Thyroid gland (tissue), 4 donors: ENCODE results near the gene NBEAL2. TPM values are rescaled to one million over a fixed set of nuclear protein-coding genes. Genes with fewer than 3 reads are reported as not detected.

Experiments used
- DNase-seq, 2 donors: peaks; one replicate each; pipeline ENCODE4 v3.0.0-alpha.2; 2019
- H3K27ac ChIP-seq, 3 donors: fragments of 200-600 bp; sonication (generic); 1 replicate in 2 of 3; 2 replicates in 1 of 3; pipeline ENCODE4 v1.5.1; 2016 to 2019; ENCODE audit warnings: mild to moderate bottlenecking in 1 of 3, moderate library complexity in 1 of 3
- H3K27me3 ChIP-seq: fragments of 200-600 bp; sonication (generic); one replicate; pipeline ENCODE4 v1.5.1; 2019
- H3K36me3 ChIP-seq, 2 donors: fragments of 200-600 bp; sonication (generic); one replicate each; pipeline ENCODE4 v1.5.1; 2016 to 2019
- H3K4me1 ChIP-seq, 2 donors: fragments of 200-600 bp; sonication (generic); one replicate each; pipeline ENCODE4 v1.5.1; 2017 to 2019
- H3K4me3 ChIP-seq, 3 donors: fragments of 200-600 bp; sonication (generic); replicated peaks in 1 of 3; 1 replicate in 2 of 3; 2 replicates in 1 of 3; pipeline ENCODE4 v1.5.1; 2016; ENCODE audit warnings: mild to moderate bottlenecking in 1 of 3
- H3K9me3 ChIP-seq: fragments of 200-600 bp; sonication (generic); one replicate; pipeline ENCODE4 v1.5.1; 2017
- POLR2A ChIP-seq, 2 donors: fragments of 450-650 bp; IDR thresholded peaks; one replicate each; pipeline ENCODE4 v1.6.1; 2017; ENCODE audit warnings: antibody characterized with exemption in 2 of 2, mild to moderate bottlenecking in 2 of 2, moderate library complexity in 1 of 2
- WGBS, 2 donors: methylation state at CpG; one replicate each; pipeline ENCODE4 v1.1.5; 2017; 5-methylcytosine and 5-hydroxymethylcytosine counted together
- intact Hi-C: fragments of 100-400 bp; cut with DNase I; formaldehyde crosslinking; loops from one replicate; pipeline ENCODE4 v1.15.1; 2023
- total RNA-seq, 4 donors: library from RNA; depleted of rRNA; stranded (reverse); fragments of >200 nt; gene quantifications; one replicate each; pipeline ENCODE4 v1.2.3, GENCODE V29; 2016
- TF ChIP-seq, protein P1 (sequence below), 6 experiments: fragments of 200-600 bp in 3 of 6; fragments of 450-650 bp in 3 of 6; sonication (generic) in 3 of 6; IDR thresholded peaks; one replicate each; pipeline ENCODE4 v1.5.1; 2016 to 2019; ENCODE audit warnings: antibody characterized with exemption in 6 of 6, mild to moderate bottlenecking in 2 of 6, inconsistent platforms in 1 of 6, moderate library complexity in 1 of 6

The NBEAL2 gene
- total RNA-seq, 4 donors from 2014 or later: 19.4 to 38.6 (median 27.5) TPM

DNA sequence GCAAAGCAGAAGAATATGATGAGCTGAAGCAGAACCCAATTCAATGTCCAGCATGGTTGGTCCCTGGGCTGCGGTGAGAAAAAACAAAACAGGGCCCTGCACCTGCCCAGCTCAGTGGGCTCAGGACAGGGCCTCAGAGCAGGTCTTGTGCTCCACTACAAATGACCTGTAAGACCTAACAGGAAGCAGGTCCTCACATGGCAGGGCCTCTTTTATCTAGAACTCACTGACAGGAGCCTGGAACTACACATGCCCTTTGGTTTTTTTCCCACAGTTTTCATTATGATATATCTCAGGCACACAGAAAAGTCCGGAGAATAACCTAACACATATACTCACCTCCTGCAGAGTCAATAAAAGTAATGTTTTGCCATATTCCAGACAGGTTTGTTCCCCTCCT, 41.3 kb upstream of the NBEAL2 start:
- Histone ChIP-seq H3K4me1 (peaks cover 45 to 77% of the 10 kb centered on the region in 2 donors), H3K27me3 (no peaks in the 10 kb centered on the region), H3K27ac (peak overlapping the region in 2 of 3 donors; percentile 51 to 90), H3K4me3 (no peak overlapping the region), H3K36me3 (peaks cover 0 to 5% of the 10 kb centered on the region in 2 donors), H3K9me3 (no peaks in the 10 kb centered on the region)
- intact Hi-C loops: no loop called here
- DNase-seq: no peak
- TF ChIP-seq POLR2A (IDR thresholded peaks at IDR 0.05): no peak
- TF ChIP-seq, protein P1, sequence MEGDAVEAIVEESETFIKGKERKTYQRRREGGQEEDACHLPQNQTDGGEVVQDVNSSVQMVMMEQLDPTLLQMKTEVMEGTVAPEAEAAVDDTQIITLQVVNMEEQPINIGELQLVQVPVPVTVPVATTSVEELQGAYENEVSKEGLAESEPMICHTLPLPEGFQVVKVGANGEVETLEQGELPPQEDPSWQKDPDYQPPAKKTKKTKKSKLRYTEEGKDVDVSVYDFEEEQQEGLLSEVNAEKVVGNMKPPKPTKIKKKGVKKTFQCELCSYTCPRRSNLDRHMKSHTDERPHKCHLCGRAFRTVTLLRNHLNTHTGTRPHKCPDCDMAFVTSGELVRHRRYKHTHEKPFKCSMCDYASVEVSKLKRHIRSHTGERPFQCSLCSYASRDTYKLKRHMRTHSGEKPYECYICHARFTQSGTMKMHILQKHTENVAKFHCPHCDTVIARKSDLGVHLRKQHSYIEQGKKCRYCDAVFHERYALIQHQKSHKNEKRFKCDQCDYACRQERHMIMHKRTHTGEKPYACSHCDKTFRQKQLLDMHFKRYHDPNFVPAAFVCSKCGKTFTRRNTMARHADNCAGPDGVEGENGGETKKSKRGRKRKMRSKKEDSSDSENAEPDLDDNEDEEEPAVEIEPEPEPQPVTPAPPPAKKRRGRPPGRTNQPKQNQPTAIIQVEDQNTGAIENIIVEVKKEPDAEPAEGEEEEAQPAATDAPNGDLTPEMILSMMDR (IDR thresholded peaks at IDR 0.05): no peak
- 70 to 76% methylated on average over 2 of the region's 2 CpGs for WGBS, 2 donors

GRCh38 chr3:46939578-46940445, 39.7 kb upstream of the NBEAL2 start:
- H3K4me1 ChIP-seq: peaks cover 45 to 77% of the 10 kb centered on the region in 2 donors
- H3K9me3 ChIP-seq: no peaks in the 10 kb centered on the region
- intact Hi-C loops: no loop called here
- 86 to 88% methylated on average over 12 of the region's 12 CpGs for WGBS, 2 donors
- peak overlapping the region in 1 of 3 donors; percentile 34 for H3K27ac ChIP-seq
- peaks cover 0 to 5% of the 10 kb centered on the region in 2 donors for H3K36me3 ChIP-seq
- H3K4me3 ChIP-seq: no peak overlapping the region
- no peak for DNase-seq
- no peak for TF ChIP-seq POLR2A (IDR thresholded peaks at IDR 0.05)
- TF ChIP-seq, protein P1 (IDR thresholded peaks at IDR 0.05): no peak
- H3K27me3 ChIP-seq: no peaks in the 10 kb centered on the region

DNA sequence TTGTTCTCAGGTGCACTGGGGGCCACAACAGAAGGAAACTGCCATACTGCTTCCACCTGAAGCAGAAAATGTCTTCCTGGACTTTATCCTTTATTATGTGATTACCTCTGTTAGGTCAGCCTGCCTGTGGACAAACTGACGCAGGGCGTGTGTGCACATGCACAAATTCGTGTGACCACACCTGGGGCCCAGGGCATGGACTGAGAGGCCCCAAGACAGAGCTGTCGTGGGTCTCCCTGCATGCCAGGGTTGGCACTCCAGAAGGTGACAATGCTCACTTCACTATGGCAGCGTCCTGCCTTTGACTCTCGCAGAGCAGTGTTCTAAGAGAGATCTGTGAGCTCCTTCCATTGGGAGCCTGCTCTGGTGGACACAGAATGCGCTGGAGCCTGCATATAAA, 37.4 kb upstream of the NBEAL2 start:
- 86 to 90% methylated on average over 4 to 7 of the region's 7 CpGs for WGBS, 2 donors
- intact Hi-C loops: no loop called here
- peaks cover 0 to 5% of the 10 kb centered on the region in 2 donors for H3K36me3 ChIP-seq
- no peak for DNase-seq
- H3K9me3 ChIP-seq: no peaks in the 10 kb centered on the region
- no peak overlapping the region for H3K4me3 ChIP-seq
- no peak for TF ChIP-seq POLR2A (IDR thresholded peaks at IDR 0.05)
- TF ChIP-seq, protein P1 (IDR thresholded peaks at IDR 0.05): no peak
- H3K27me3 ChIP-seq: no peaks in the 10 kb centered on the region
- peaks cover 48 to 79% of the 10 kb centered on the region in 2 donors for H3K4me1 ChIP-seq
- H3K27ac ChIP-seq: peak overlapping the region in 2 of 3 donors; percentile 82 to 87

DNA sequence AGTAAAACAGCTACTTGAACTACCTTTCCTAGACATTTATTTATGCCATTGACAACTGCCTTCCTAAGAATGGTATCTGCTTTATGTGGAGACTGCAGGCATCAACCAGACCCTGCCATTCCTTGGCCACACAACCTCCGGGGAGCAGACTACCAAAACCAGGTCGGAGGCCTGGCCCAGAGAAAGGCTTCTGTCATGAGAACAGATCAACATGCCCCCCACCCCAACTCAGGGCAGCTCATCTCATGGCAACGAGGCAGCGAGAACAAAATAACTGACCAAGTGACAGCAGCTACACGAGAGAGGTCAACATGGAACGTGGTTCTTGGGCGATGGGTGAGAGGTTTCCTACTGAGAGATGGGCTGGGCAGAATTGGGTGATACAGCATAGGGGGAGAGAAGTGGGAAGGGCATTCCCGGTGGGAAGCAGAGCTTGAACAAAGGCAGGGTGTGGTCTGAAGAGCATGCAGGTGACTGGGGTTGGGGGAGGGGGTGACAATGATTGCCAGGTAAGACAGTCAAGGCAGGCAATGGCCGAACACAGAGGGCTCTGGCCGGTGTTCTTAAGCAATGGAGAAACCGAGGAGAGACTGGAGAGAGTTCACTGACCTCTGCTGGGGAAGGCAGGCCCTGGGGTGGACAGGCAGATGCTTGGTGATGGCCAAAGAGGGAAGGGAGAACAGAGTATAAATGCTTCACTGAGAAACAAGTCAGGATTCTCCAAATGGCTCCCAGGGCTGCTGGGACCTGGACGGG, 36.8 kb upstream of the NBEAL2 start:
- Histone ChIP-seq H3K27me3 (no peaks in the 10 kb centered on the region), H3K36me3 (peaks cover 0 to 5% of the 10 kb centered on the region in 2 donors), H3K27ac (peak overlapping the region; percentile 71 to 87 (median 82)), H3K4me1 (peaks cover 54 to 80% of the 10 kb centered on the region in 2 donors), H3K4me3 (no peak overlapping the region), H3K9me3 (no peaks in the 10 kb centered on the region)
- DNase-seq: no peak
- 81 to 84% methylated on average over 12 of the region's 12 CpGs for WGBS, 2 donors
- TF ChIP-seq POLR2A (IDR thresholded peaks at IDR 0.05): no peak
- TF ChIP-seq, protein P1 (IDR thresholded peaks at IDR 0.05): no peak
- intact Hi-C loops: no loop called here
